ENCODE data around the gene ELOB. TPM values are rescaled to one million over a fixed set of nuclear protein-coding genes. Genes with fewer than 3 reads are reported as not detected.

ELOB gene
- total RNA-seq, 1 donor from 2014 or later: 179 TPM

DNA sequence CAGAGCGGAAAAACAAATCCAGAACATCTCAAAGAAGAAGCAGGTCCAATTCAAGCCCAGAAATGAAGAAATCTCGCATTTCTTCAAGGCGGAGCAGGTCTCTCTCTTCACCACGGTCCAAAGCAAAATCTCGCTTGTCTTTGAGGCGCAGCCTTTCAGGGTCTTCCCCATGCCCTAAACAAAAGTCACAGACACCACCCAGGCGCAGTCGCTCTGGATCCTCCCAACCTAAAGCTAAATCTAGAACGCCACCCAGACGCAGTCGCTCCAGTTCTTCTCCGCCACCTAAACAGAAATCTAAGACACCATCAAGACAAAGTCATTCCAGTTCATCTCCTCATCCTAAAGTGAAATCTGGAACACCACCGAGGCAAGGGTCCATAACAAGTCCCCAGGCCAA lies 14.4 kb downstream of the ELOB start:
- no peak overlapping the region for H3K4me3 ChIP-seq
- TF ChIP-seq, protein P1, sequence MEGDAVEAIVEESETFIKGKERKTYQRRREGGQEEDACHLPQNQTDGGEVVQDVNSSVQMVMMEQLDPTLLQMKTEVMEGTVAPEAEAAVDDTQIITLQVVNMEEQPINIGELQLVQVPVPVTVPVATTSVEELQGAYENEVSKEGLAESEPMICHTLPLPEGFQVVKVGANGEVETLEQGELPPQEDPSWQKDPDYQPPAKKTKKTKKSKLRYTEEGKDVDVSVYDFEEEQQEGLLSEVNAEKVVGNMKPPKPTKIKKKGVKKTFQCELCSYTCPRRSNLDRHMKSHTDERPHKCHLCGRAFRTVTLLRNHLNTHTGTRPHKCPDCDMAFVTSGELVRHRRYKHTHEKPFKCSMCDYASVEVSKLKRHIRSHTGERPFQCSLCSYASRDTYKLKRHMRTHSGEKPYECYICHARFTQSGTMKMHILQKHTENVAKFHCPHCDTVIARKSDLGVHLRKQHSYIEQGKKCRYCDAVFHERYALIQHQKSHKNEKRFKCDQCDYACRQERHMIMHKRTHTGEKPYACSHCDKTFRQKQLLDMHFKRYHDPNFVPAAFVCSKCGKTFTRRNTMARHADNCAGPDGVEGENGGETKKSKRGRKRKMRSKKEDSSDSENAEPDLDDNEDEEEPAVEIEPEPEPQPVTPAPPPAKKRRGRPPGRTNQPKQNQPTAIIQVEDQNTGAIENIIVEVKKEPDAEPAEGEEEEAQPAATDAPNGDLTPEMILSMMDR (IDR thresholded peaks at IDR 0.05): no peak
- DNase-seq (no peak), ATAC-seq (no peak)
- H3K27ac ChIP-seq: no peak overlapping the region
- intact Hi-C loops (cut with DNase I): no loop called here
- peaks cover 100% of the 10 kb centered on the region for H3K36me3 ChIP-seq
- no peaks in the 10 kb centered on the region for H3K27me3 ChIP-seq
- no peaks in the 10 kb centered on the region for H3K4me1 ChIP-seq
- H3K9me3 ChIP-seq: no peaks in the 10 kb centered on the region

DNA sequence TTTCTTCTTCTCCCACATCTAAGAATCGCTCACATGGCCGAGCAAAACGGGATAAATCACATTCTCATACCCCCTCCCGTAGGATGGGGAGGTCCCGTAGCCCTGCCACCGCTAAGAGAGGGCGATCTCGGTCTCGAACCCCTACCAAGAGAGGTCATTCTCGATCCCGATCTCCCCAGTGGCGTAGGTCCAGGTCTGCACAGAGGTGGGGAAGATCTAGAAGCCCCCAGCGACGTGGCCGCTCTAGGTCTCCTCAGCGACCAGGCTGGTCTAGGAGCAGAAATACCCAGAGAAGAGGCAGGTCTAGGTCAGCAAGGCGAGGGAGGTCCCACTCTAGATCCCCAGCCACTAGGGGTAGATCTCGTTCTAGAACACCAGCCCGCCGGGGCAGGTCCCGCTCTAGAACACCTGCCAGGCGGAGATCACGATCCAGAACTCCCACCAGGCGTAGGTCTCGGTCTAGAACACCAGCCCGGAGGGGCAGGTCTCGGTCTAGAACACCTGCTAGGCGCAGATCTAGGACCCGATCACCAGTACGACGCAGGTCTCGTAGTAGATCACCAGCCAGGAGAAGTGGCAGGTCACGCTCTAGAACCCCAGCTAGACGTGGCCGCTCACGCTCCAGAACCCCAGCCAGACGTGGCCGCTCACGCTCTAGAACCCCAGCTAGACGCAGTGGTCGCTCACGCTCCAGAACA lies 15.0 kb downstream of the ELOB start:
- H3K36me3 ChIP-seq: peaks cover 100% of the 10 kb centered on the region
- H3K4me3 ChIP-seq: no peak overlapping the region
- H3K9me3 ChIP-seq: no peaks in the 10 kb centered on the region
- ATAC-seq (no peak), DNase-seq (no peak)
- TF ChIP-seq, protein P1 (IDR thresholded peaks at IDR 0.05): no peak
- peaks cover 3% of the 10 kb centered on the region for H3K4me1 ChIP-seq
- no peaks in the 10 kb centered on the region for H3K27me3 ChIP-seq
- intact Hi-C loops (cut with DNase I): no loop called here
- H3K27ac ChIP-seq: no peak overlapping the region

DNA sequence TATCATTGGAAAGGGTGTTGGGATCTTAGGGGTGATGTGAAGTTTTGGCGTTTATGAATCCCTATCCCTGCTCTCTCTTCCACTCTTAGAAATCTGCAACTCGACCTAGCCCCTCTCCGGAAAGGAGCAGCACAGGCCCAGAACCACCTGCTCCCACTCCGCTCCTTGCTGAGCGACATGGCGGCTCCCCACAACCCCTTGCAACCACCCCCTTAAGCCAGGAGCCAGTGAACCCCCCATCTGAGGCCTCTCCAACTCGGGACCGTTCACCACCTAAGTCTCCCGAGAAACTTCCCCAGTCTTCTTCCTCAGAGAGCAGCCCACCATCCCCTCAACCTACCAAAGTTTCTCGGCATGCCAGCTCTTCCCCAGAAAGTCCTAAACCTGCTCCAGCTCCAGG lies 15.6 kb downstream of the ELOB start:
- intact Hi-C loops (cut with DNase I): no loop called here
- Histone ChIP-seq H3K9me3 (no peaks in the 10 kb centered on the region), H3K4me1 (peaks cover 9% of the 10 kb centered on the region), H3K27me3 (no peaks in the 10 kb centered on the region), H3K4me3 (no peak overlapping the region), H3K36me3 (peaks cover 100% of the 10 kb centered on the region), H3K27ac (no peak overlapping the region)
- DNase-seq: no peak
- no peak for ATAC-seq
- TF ChIP-seq, protein P1 (IDR thresholded peaks at IDR 0.05): no peak

DNA sequence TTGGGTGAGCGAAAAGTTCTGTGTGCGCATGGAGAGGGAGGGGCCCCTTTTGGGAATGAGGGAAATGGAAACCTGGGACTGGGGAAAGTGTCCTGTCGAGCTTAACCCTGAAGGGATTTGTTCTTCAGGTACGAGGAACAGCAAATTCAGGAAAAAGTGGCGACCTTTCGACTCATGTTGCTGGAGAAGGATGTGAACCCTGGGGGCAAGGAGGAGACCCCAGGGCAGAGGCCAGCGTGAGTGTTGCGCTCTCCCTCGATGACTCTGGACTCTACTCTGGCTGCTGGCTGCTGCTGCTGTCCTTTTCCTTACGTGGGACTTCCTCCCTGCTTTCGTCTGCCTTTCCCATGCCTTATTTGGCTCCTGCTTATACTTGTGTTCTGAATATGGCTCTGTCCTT lies 19.7 kb downstream of the ELOB start:
- no peak overlapping the region for H3K27ac ChIP-seq
- H3K36me3 ChIP-seq: peaks cover 62% of the 10 kb centered on the region
- intact Hi-C loops (cut with DNase I): no loop called here
- DNase-seq: no peak
- no peaks in the 10 kb centered on the region for H3K9me3 ChIP-seq
- ATAC-seq: no peak
- TF ChIP-seq, protein P1 (IDR thresholded peaks at IDR 0.05): no peak
- peaks cover 32% of the 10 kb centered on the region for H3K4me1 ChIP-seq
- no peak overlapping the region for H3K4me3 ChIP-seq
- no peaks in the 10 kb centered on the region for H3K27me3 ChIP-seq

DNA sequence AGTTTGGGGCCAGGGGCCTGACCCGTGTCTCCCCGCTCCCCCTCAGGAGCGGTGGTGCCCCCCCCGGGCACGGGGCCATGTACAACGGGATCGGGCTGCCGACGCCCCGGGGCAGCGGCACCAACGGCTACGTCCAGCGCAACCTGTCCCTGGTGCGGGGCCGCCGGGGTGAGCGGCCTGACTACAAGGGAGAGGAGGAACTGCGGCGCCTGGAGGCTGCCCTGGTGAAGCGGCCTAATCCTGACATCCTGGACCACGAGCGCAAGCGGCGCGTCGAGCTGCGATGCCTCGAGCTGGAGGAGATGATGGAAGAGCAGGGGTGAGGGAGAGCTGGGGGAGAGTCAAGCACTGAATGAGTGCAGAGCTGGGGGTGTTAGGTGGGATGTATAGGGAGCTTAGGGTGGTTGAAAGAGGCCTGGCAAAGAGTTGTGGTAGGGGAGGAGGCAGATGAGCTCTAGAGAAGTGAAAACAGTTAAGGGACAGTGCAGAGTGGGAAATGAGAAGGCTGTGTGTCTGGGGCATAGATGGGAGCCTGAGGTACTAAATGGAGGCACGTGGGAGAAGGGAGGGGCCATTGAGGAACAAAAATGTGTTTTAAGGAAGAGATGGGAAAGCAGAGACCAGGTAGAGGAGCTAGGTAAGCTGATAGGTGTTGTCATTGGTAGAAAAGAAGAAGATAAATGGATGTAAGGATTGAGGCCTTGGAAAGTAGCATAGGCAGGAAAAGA lies 20.6 kb downstream of the ELOB start:
- peaks cover 53% of the 10 kb centered on the region for H3K36me3 ChIP-seq
- H3K27ac ChIP-seq: no peak overlapping the region
- H3K9me3 ChIP-seq: no peaks in the 10 kb centered on the region
- H3K4me1 ChIP-seq: peaks cover 37% of the 10 kb centered on the region
- DNase-seq (no peak), ATAC-seq (no peak)
- intact Hi-C loops (cut with DNase I): no loop called here
- H3K27me3 ChIP-seq: no peaks in the 10 kb centered on the region
- TF ChIP-seq, protein P1 (IDR thresholded peaks at IDR 0.05): no peak
- no peak overlapping the region for H3K4me3 ChIP-seq
